HG02884 (cell line): ENCODE data around the gene SETBP1.
A peak's percentile ranks its signal among the peaks of the same experiment; 100 is the strongest.

Experiments
- ATAC-seq: cut with Tn5 transposase; IDR thresholded peaks from one replicate; pipeline ENCODE4 v1.9.1; 2021; ENCODE audit warnings: mild to moderate bottlenecking, moderate library complexity; ENCODE audit not compliant: unreplicated experiment

Gene SETBP1

GRCh38 chr18:44837482-44838180 is 156.9 kb downstream of the SETBP1 start:
- no peak for ATAC-seq

DNA sequence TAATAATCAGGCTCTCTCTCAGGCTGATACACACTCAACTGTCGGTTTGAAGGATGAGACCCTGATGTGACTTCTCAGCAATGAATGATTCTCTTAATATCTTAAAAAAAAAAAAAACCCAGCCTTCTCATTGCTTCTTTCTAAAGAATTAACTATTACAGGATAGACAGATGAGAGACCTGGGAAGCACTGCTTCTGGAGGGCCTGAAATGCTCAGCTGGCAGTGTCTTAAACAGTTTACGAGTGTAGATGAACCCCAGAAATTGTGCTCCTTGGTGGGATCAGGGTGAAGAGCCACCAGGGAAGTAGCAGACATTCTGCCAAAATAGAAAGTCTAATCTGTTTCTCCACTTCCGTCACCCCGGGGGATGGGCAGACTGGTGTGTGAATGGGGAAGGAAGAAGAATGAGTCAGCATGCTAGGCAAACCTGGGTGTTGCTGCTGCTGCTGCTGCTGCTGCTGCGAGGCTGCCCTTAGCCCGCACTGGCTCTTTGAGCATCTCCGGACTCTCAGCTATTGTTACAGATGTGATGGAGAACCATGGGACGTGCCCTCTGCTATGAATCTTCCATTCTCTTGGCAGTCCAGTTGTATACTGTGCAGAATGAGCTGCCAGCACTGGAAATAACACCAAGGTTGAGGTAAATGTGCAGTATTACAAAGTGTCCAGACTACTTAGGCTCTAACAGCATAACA is 158.4 kb downstream of the SETBP1 start:
- ATAC-seq = peak; percentile 96

DNA sequence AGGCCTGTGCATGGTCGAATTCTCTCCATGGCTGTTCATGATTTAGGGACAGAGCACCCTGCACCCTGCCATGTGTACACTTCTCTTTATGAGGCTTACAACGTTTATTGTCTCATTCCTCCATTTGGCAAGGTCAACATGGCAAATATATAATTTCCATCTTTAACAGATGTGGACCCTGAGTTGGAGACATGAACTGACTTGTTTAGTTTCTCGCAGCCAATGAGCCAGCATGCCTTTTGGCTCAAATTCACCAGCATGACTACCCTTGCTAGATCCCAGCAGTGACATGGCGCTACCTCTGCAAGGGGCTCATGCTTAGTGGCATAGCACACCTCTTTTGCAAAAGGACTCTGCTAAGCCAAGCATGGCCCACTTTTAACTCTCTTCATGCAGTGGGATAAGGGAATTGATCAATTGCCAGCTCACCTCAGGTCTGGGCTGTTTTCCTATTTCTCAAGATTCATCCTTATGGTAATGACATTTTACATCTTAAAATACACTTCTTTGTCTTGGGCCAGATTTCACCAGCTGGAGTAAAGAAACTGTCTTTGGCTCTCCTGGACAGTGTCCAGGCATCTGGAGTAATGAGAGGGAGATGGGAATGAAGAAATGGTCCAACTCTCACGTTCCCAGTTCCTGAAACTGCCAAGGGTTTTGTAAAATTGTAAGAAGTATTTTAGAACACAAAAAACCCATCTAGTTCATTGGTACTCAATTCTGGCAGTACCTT is 159.5 kb downstream of the SETBP1 start:
- ATAC-seq = no peak

DNA sequence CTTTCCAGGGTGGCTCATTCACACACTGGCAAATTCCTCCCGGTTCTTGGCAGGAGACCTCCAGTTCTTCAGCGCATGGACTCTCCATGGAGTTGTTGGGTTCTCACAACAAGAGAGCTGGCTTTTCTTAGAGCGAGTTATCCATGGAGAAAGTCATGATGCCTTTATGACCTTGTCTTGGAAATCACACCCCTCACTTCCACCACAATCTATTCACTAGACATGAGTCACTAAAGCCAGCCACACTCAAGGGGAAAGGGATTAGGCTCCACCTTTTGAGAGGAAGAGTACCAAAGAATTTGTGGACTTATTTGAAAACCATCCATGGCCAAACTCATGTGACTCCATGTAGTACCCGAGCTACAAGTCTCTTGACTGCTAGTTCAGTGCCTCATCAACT is 160.5 kb downstream of the SETBP1 start:
- ATAC-seq = no peak

- ATAC-seq = no peak
Observed at GRCh38 chr18:44841752-44842587, 161.3 kb downstream of the SETBP1 start.

DNA sequence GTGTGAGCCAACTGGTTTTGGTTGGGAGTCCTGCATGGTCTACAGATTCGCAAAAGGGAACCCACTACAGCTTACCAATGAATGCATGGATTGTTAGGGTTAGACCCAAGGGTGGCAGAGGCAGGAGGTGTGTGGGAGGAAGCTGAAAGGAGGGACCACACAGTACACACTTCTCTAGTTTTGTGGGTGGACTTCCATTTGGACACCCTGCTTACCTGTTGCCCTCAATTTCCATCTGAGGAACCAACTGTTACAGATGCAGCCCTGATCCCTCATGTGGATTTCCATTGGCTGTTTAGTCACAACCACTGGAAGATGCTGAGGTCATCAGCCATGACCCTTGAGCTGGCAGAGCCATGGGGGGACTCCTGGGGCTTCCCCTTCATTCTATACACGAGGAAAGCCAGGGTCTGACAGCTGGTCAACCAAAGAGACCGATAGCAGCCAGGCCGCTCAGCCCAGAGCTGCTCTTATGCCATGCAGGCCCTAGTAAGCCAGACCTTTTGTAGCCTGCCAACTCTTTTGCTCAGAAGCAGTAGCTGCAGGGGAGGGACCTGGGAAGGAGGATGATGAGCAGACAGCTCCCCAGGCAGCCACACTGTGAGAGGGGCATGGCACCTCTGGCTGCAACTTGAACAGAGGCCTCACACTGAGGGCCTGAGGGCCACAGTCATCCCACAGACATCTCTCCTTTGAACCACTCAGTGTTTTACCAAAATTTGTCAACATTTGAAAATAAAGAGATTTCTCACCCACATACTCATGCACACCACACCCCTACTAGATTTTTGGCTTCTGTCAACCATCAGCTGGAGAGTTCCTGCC is 162.1 kb downstream of the SETBP1 start:
- no peak for ATAC-seq

- no peak for ATAC-seq
Observed at GRCh38 chr18:44844486-44844885, 163.8 kb downstream of the SETBP1 start.

GRCh38 chr18:44846450-44846849 is 165.8 kb downstream of the SETBP1 start:
- ATAC-seq = no peak

DNA sequence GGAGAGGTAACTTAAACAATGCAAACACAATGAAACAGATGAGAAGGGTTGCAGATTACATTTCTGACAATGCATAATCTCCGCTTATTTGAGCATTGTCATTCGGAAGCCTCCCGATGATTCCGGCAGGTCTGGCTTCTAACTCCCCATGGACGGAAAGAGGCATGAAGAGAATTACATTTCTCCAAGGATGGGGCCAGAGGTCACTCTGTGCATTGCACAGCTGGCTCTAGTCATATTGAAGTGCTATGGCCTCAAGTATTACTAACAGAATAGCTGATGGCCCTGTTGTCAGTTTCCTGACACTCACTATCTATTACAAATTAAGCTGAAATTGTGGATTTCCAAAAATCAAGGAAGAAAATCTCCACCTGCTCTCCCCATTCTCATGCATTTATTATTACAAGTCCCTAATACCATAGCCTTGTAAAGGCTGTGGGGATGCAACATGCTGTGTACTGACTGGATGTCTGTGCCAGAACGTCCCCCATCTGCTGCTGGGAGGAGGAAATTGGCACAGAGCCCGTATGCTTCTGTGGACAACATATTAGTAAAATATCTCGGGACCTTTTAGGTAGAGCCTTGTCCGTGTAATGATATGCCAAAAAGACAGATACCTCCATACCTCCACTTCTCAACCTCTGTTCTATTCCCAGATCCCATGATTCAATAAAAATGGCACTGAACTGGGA is 168.1 kb downstream of the SETBP1 start:
- no peak for ATAC-seq

DNA sequence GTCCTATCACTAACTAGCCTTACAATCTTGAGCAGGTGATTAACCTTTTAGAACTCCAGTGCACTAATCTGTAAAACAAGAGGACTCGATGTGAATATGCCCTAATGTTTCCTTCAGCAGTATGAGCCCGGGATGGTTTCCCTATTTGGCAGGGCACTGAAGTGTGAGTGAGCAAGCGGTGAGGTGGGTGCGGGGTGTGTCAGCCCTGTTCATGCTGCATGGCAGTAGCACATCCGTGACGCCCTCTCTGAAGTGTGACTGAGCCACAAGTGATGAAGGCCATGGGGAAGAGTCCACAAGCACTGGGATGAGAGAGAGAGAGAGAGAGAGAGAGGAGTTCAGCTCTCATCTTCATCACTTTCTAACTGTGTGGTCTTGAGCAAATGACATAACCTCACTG is 168.7 kb downstream of the SETBP1 start:
- ATAC-seq = no peak

GRCh38 chr18:44850001-44850400 is 169.3 kb downstream of the SETBP1 start:
- no peak for ATAC-seq

DNA sequence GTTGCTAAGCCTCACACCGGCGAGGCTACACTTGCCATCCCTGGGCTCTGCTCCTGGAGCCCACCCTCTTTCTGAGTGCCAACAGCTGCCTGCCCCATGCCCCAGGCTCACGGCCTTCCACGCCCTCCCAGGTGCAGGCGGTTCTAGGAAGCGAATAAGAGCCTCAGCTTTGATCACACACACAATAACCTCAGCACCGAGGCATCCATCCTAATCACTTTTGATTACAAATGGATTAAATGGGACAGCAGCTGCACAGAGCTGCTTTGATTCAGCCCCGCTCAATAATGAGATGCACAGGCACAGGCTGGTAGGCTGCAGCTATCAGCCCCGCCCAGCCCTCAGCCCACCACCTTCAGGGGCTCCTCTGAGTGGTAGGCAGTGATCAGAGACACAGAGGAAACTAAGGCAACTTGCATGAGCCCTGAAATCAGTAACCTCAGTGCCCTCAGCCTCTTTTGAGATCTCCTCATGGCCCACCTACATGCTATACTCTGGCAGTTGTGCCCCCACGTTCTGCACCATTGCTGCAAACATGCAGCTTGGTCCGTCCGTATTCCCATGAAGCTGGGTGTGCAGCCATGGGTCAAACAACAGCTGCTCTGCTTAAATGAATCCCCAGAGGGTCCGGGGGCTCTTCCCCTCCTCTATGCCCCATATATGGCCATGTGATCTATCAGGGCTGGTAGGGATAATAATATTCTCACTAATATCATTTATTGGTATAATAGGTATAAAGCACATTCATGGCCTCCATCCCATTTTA is 171.4 kb downstream of the SETBP1 start:
- ATAC-seq = no peak

DNA sequence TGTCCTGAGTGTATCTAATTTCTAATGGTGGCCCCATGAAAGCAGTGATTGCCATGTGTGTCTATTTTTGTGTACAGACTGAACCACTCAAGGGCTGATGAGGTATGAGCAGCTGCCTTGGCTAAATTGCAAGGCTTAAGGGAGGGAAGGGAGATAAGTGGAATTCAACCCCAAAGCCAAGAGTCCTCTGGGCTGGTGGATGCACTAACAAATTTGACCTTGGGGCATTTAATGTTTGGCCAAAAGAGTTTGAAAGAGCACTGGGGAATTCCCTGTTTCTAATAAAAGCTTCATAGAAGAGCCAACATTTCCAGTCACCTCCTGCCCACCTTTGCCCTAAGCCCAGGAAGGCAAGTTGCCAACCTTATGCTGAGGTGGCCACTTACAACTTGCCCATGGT is 172.1 kb downstream of the SETBP1 start:
- no peak for ATAC-seq

DNA sequence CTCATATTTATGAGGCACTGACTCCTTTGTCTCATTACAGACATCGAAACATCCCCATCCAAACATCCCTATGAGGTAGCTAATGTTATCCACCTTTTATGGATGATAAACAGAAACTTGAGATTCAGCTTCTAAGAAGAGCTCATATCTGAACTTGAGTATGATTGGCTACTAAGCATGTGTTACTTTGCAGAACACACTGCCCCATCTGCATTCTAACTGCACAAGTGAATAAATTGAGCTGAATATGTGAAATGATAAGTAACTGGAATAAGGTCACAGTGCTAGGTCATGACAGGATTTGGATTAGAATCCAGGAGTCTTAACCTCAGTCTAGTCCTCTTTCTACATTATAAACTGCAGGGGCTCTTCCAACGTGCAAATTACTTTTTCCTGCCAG is 172.7 kb downstream of the SETBP1 start:
- no peak for ATAC-seq

DNA sequence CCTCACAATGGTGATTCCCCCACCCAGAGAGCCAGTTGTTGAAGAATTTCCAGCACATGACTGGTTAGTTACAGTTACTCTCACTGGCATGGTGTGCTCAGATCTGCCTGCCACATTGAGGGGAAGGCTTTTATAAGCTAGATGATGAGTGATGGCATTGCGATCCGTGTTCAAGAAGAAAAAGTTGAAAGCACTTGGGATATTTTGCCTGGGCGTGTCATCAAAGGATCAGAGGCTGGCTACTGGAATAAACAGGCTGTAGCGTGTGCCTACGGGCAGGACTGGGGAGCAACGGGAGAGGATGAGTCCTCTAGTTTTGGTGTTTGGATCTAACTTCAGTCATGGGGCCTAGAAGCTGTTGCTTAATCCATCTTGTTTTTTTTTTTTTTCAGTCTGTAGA is 175.0 kb downstream of the SETBP1 start:
- no peak for ATAC-seq

- ATAC-seq = no peak
Observed at GRCh38 chr18:44856157-44856556, 175.5 kb downstream of the SETBP1 start.

- no peak for ATAC-seq
Observed at GRCh38 chr18:44857081-44857480, 176.4 kb downstream of the SETBP1 start.

DNA sequence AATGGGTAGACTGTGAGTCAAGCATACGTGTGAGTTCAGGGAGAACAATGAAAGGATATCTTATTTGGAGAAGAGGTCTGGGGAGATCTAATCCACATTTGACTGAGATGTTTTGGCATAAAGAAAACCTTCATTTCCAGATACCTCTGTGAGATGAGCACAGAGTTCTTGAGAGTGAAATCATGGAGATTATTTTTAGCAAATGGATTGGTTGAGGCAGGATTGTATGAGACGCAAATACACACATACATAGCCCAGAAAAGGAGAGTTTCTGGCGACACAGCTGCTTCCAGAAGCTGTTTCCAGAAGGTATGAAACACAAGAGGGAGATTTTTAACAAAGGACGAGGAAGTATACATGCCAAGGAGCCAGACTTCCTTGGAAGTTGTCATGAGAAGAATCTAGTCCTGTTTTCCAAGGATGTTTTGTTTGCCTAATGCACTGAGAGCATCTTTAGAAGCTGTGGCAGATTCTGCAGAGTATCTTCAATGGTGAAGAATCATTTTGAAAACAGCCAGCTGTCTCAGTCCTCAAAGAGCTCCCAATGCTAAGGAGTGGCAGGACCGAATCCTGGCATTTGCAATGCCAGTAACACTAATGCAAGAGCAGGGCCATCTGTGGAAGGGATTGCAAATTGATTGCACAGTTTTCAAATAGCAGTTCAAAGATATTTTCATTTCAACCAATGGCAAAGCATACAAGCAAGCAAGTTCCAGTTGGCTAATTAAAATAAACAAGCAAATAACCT is 177.2 kb downstream of the SETBP1 start:
- no peak for ATAC-seq
